ENCODE data around the gene SLC25A12.

DNA sequence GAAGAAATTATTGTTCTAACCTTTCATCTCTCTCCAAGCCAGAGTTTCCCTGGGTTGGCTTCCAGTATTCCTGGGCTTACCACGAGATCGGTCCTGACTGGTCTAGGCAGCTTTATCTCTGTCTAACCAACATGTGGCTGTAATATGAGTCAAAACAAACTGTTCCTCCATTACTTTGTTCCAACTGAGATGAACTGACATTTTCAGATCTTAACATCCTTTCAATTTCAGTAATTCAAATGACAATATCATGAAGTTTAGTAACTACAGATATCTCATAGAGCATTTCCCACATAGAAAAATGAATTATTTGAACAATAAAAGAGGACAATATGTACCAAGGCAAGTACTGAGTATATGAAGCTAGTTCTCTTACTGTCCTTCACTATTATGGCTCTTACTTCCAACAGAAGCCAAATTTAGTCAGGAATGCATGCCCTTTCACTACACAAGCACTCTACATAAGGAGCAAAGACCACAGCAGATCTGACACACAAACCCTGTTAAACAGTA is 15.5 kb downstream of the SLC25A12 start:
- no peak for TF ChIP-seq POLR2A (IDR thresholded peaks at IDR 0.05)
- TF ChIP-seq, protein P1, sequence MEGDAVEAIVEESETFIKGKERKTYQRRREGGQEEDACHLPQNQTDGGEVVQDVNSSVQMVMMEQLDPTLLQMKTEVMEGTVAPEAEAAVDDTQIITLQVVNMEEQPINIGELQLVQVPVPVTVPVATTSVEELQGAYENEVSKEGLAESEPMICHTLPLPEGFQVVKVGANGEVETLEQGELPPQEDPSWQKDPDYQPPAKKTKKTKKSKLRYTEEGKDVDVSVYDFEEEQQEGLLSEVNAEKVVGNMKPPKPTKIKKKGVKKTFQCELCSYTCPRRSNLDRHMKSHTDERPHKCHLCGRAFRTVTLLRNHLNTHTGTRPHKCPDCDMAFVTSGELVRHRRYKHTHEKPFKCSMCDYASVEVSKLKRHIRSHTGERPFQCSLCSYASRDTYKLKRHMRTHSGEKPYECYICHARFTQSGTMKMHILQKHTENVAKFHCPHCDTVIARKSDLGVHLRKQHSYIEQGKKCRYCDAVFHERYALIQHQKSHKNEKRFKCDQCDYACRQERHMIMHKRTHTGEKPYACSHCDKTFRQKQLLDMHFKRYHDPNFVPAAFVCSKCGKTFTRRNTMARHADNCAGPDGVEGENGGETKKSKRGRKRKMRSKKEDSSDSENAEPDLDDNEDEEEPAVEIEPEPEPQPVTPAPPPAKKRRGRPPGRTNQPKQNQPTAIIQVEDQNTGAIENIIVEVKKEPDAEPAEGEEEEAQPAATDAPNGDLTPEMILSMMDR (IDR thresholded peaks at IDR 0.05): no peak

Measured in suprapubic skin (tissue), 3 donors.